HL-60 (cell line): ENCODE results near the gene DNAH14.
"Not testable (repeated sequence)": the region's sequence is repeated elsewhere in the genome, so short reads cannot be mapped to it uniquely, and the experiment has no call there.

ENCODE experiments used
- DNase-seq, 2 experiments: peaks; one replicate each; pipeline ENCODE4 v3.0.0-alpha.2; 2010 to 2020; ENCODE audit warnings: low read depth in 1 of 2, low spot score in 1 of 2
- H3K27ac ChIP-seq: fragments of 250-450 bp; sonication (Bioruptor Pico); replicated peaks from 2 replicates; pipeline ENCODE4 v1.5.1; 2020; ENCODE audit warnings: mild to moderate bottlenecking, moderate library complexity
- H3K27me3 ChIP-seq: fragments of 250-450 bp; sonication (Bioruptor Pico); 2 replicates; pipeline ENCODE4 v1.5.1; 2021; ENCODE audit warnings: mild to moderate bottlenecking, moderate library complexity; ENCODE audit not compliant: insufficient read depth, poor library complexity, severe bottlenecking
- H3K4me3 ChIP-seq: replicated peaks from 2 replicates; pipeline ENCODE4 v1.5.1; 2011; ENCODE audit warnings: mild to moderate bottlenecking, control low read depth, low read length; ENCODE audit not compliant: insufficient read depth
- GABPA ChIP-seq: IDR thresholded peaks from 2 replicates; pipeline ENCODE4 v1.6.1; 2012; ENCODE audit warnings: low read depth
- POLR2AphosphoS5 ChIP-seq: IDR thresholded peaks from 2 replicates; pipeline ENCODE4 v1.6.1; 2012; ENCODE audit warnings: low read depth
- SPI1 ChIP-seq: IDR thresholded peaks from 2 replicates; pipeline ENCODE4 v1.6.1; 2012; ENCODE audit warnings: low read depth, mild to moderate bottlenecking, borderline replicate concordance
- TF ChIP-seq, protein P1 (sequence below): IDR thresholded peaks from 2 replicates; pipeline ENCODE4 v1.6.1; 2012; ENCODE audit warnings: low read depth; ENCODE audit not compliant: insufficient replicate concordance
- TF ChIP-seq, protein P2 (sequence below): IDR thresholded peaks from one replicate; pipeline ENCODE4 v1.5.1; 2011; ENCODE audit warnings: low read length, control low read depth, inconsistent platforms; ENCODE audit not compliant: insufficient read depth

The DNAH14 gene

DNA sequence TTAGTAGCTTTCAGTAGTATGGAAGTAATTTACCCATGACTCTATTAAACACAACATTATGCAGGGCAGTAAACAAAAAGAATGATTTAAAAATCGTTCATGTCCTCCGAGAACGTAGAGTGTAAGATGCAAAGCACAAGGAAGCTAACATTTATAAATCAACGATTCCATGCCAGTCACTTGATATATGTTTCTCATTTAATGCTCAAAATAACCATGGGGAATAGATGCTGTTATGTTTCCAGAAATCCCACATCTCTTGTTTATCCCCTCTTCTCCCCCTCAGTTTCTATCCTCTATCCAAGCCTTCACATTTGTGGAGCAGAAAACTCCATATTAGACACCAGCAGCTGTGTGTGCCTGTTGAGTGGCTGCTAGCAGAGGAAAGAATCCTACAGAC is 445.5 kb downstream of the DNAH14 start:
- no peak overlapping the region for H3K4me3 ChIP-seq
- H3K27me3 ChIP-seq, result no peaks in the 10 kb centered on the region
- TF ChIP-seq, protein P1, sequence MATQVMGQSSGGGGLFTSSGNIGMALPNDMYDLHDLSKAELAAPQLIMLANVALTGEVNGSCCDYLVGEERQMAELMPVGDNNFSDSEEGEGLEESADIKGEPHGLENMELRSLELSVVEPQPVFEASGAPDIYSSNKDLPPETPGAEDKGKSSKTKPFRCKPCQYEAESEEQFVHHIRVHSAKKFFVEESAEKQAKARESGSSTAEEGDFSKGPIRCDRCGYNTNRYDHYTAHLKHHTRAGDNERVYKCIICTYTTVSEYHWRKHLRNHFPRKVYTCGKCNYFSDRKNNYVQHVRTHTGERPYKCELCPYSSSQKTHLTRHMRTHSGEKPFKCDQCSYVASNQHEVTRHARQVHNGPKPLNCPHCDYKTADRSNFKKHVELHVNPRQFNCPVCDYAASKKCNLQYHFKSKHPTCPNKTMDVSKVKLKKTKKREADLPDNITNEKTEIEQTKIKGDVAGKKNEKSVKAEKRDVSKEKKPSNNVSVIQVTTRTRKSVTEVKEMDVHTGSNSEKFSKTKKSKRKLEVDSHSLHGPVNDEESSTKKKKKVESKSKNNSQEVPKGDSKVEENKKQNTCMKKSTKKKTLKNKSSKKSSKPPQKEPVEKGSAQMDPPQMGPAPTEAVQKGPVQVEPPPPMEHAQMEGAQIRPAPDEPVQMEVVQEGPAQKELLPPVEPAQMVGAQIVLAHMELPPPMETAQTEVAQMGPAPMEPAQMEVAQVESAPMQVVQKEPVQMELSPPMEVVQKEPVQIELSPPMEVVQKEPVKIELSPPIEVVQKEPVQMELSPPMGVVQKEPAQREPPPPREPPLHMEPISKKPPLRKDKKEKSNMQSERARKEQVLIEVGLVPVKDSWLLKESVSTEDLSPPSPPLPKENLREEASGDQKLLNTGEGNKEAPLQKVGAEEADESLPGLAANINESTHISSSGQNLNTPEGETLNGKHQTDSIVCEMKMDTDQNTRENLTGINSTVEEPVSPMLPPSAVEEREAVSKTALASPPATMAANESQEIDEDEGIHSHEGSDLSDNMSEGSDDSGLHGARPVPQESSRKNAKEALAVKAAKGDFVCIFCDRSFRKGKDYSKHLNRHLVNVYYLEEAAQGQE, result no peak
- TF ChIP-seq SPI1, result no peak
- no peak for TF ChIP-seq POLR2AphosphoS5
- TF ChIP-seq GABPA, result no peak
- TF ChIP-seq, protein P2, sequence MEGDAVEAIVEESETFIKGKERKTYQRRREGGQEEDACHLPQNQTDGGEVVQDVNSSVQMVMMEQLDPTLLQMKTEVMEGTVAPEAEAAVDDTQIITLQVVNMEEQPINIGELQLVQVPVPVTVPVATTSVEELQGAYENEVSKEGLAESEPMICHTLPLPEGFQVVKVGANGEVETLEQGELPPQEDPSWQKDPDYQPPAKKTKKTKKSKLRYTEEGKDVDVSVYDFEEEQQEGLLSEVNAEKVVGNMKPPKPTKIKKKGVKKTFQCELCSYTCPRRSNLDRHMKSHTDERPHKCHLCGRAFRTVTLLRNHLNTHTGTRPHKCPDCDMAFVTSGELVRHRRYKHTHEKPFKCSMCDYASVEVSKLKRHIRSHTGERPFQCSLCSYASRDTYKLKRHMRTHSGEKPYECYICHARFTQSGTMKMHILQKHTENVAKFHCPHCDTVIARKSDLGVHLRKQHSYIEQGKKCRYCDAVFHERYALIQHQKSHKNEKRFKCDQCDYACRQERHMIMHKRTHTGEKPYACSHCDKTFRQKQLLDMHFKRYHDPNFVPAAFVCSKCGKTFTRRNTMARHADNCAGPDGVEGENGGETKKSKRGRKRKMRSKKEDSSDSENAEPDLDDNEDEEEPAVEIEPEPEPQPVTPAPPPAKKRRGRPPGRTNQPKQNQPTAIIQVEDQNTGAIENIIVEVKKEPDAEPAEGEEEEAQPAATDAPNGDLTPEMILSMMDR, result no peak
- no peak overlapping the region for H3K27ac ChIP-seq
- DNase-seq, result no peak

DNA sequence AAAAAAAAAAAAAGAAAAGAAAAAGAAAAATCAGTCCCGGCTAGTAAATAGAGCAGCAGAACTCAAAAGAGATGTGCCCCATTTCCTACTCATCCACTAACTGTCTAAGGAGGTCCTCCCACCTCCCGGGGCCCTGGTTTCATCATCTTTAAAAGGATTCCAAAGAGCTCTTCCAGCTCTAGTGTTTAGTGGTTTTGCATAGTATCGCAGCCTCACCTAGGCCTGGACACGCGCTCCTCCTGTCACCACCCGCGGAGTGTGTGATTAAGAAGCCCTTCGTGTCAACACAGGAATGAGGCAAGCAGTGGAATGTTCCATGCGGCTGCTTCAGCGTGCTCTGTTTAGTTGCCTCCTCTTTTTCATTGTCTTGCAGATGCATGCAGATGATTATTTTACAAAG is 449.4 kb downstream of the DNAH14 start:
- Histone ChIP-seq H3K27me3 (no peaks in the 10 kb centered on the region), H3K4me3 (no peak overlapping the region), H3K27ac (no peak overlapping the region)
- no peak for TF ChIP-seq SPI1
- TF ChIP-seq, protein P1, result no peak
- TF ChIP-seq, protein P2, result no peak
- TF ChIP-seq POLR2AphosphoS5, result no peak
- no peak for DNase-seq

DNA sequence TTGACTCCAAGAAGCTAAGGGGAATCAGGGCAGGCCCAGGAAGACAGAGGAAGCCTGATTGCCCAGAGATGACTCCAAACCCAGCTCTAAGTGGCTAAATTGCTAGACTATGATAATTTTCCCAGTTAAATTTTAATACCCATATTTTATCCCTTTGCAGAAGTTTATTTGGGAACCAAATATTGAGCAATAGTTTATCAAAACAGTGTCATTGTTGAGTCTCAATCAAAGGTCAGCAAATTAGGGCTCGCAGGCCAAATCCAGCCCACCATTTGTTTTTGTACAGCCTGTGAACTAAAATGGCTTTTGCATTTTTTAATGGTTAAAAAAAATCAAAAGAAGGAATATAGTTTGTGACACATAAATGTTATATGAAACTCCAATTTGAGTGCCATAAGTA is 451.2 kb downstream of the DNAH14 start:
- TF ChIP-seq, protein P2, result no peak
- no peak for TF ChIP-seq GABPA
- Histone ChIP-seq H3K4me3 (no peak overlapping the region), H3K27ac (no peak overlapping the region), H3K27me3 (no peaks in the 10 kb centered on the region)
- DNase-seq, result no peak

DNA sequence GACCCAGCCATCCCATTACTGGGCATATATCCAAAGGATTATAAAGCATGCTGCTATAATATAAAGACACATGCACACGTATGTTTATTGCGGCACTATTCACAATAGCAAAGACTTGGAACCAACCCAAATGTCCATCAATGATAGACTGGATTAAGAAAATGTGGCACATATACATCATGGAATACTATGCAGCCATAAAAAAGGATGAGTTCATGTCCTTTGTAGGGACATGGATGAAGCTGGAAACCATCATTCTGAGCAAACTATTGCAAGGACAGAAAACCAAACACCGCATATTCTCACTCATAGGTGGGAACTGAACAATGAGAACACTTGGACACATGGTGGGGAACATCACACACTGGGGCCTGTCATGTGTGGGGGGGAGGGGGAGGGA is 457.4 kb downstream of the DNAH14 start:
- not testable (repeated sequence) for H3K27ac ChIP-seq, H3K4me3 ChIP-seq, H3K27me3 ChIP-seq, DNase-seq

DNA sequence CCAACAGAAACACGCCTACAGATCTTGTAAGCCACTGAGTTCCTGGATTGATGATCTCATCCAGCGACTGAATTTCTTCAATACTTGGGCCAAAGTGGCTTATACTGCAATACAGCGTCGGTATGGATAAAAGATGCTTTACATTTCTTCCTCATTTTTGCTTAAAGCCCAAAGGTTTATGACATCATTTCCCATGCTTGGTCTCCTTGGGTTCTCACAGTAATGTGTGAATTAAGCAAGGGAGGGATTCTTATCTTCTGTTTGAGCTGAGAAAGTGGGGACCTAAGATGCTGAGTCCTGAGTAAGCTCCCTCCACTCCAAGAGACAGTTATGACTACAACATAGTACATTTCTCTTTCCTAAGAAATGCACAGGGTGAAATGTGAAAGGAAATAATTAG is 458.9 kb downstream of the DNAH14 start:
- Histone ChIP-seq H3K27ac (no peak overlapping the region), H3K27me3 (no peaks in the 10 kb centered on the region), H3K4me3 (no peak overlapping the region)
- TF ChIP-seq, protein P2, result no peak
- TF ChIP-seq SPI1 (no peak), POLR2AphosphoS5 (no peak), GABPA (no peak)
- TF ChIP-seq, protein P1, result no peak
- DNase-seq, result peak in 1 of 2 experiments; percentile 7
